Ishikawa (cell line): ENCODE data around the gene COL27A1.

Source experiments
- CEBPB ChIP-seq: IDR thresholded peaks from 2 replicates; pipeline ENCODE4 v1.6.1; 2012
- CREB1 ChIP-seq: IDR thresholded peaks from 2 replicates; pipeline ENCODE4 v1.6.1; 2012; ENCODE audit warnings: low read depth
- EGR1 ChIP-seq: IDR thresholded peaks from 2 replicates; pipeline ENCODE4 v1.6.1; 2012
- EP300 ChIP-seq: IDR thresholded peaks from 2 replicates; pipeline ENCODE4 v1.6.1; 2012; ENCODE audit warnings: borderline replicate concordance
- FOXM1 ChIP-seq: IDR thresholded peaks from 2 replicates; pipeline ENCODE4 v1.6.1; 2012; ENCODE audit warnings: low read depth, borderline replicate concordance
- NFIC ChIP-seq: IDR thresholded peaks from 2 replicates; pipeline ENCODE4 v1.6.1; 2012
- RAD21 ChIP-seq: IDR thresholded peaks from 2 replicates; pipeline ENCODE4 v1.6.1; 2012; ENCODE audit warnings: low read depth
- TAF1 ChIP-seq: IDR thresholded peaks from 2 replicates; pipeline ENCODE4 v1.6.1; 2012; ENCODE audit warnings: low read depth, mild to moderate bottlenecking
- TCF12 ChIP-seq: IDR thresholded peaks from 2 replicates; pipeline ENCODE4 v1.6.1; 2012; ENCODE audit warnings: low read depth
- TEAD4 ChIP-seq: IDR thresholded peaks from 2 replicates; pipeline ENCODE4 v1.6.1; 2012
- YY1 ChIP-seq: IDR thresholded peaks from 2 replicates; pipeline ENCODE4 v1.6.1; 2012; ENCODE audit warnings: low read depth
- ZBTB7A ChIP-seq: IDR thresholded peaks from 2 replicates; pipeline ENCODE4 v1.6.1; 2012; ENCODE audit warnings: low read depth
- TF ChIP-seq, protein P1 (sequence below): IDR thresholded peaks from 2 replicates; pipeline ENCODE4 v1.6.1; 2012
- TF ChIP-seq, protein P2 (sequence below): IDR thresholded peaks from 2 replicates; pipeline ENCODE4 v1.6.1; 2012; ENCODE audit warnings: low read depth, mild to moderate bottlenecking
- TF ChIP-seq, protein P3 (sequence below): IDR thresholded peaks from 2 replicates; pipeline ENCODE4 v1.6.1; 2012

The COL27A1 gene

DNA sequence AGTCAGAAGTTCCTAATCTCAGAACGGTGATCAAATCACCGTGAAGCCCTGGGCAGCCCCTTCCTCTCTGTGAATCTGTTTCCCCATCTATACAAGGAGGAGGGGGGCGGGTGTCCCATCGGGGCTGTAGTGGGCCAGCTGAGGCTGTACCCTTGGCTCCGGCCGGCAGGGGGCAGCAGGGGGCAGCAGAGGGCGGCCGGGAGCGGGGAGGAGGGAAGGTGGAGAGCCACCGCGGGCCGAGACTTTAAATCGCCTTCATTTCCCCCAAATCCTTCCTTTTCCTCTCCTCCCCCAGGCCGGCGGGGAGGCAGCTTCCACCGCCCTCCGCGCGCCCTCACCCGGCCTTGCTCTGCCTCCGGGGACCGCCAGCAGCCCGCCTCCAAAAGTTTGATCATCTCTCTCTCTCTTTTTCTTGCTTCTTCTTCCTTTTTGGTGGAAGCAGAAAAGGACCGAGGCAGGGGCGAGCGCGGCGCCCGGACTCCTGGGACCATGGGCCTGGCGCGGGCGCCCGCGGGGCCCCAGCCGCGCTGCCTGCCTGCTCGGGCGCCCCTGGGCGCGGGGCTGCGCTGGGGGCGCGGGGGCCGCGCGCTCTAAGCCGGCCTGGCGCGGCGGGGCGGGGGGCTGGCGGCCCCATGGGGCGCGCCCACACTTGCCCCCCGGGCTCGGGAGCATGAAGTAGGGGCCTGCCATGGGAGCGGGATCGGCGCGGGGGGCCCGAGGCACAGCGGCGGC, at the start of gene COL27A1:
Gene COL27A1 (plus strand): TSS at position 275 of the 732 bp plus-strand sequence. CDS start 414 bp downstream, at position 689.
- TF ChIP-seq ZBTB7A, result peak; percentile 75
- TF ChIP-seq RAD21, result peak; percentile 76
- no peak for TF ChIP-seq TAF1

DNA sequence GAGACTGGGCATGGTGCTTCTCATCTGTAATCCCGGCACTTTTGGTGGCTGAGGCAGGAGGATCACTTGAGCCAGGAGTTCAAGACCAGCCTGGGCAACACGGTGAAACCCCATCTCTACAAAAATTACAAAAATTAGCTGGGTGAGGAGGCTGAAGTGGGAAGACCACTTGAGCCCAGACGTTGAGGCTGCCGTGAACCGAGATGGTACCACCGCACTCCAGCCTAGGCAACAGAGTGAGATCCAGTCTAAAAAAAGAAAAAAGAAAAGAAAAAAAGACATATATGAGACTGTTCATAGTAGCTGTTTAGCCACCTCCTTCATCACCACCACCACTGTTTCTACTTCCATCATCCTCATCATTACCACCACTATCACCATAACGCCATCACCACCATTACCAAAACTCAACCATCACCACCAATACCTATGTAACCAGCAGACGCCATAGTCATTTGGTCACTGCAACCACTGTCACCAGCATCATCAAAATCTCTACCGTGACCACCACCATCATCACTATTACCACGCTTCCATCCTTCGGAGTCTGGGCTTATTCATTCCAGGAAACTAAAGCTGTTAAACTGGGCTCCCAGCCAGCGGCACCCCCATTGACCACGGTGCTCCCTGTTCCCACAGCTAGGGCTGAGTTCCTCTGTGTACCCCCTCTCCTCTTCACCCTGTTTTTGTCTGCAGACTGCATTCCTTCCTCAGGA, 47.9 kb upstream of the COL27A1 start:
- TF ChIP-seq EP300 (no peak), TEAD4 (no peak), TAF1 (no peak), FOXM1 (no peak), ZBTB7A (no peak), EGR1 (no peak), NFIC (no peak), CREB1 (no peak), YY1 (no peak), CEBPB (no peak), TCF12 (no peak), RAD21 (no peak)
- TF ChIP-seq, protein P1, sequence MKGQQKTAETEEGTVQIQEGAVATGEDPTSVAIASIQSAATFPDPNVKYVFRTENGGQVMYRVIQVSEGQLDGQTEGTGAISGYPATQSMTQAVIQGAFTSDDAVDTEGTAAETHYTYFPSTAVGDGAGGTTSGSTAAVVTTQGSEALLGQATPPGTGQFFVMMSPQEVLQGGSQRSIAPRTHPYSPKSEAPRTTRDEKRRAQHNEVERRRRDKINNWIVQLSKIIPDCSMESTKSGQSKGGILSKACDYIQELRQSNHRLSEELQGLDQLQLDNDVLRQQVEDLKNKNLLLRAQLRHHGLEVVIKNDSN, result no peak
- TF ChIP-seq, protein P2, sequence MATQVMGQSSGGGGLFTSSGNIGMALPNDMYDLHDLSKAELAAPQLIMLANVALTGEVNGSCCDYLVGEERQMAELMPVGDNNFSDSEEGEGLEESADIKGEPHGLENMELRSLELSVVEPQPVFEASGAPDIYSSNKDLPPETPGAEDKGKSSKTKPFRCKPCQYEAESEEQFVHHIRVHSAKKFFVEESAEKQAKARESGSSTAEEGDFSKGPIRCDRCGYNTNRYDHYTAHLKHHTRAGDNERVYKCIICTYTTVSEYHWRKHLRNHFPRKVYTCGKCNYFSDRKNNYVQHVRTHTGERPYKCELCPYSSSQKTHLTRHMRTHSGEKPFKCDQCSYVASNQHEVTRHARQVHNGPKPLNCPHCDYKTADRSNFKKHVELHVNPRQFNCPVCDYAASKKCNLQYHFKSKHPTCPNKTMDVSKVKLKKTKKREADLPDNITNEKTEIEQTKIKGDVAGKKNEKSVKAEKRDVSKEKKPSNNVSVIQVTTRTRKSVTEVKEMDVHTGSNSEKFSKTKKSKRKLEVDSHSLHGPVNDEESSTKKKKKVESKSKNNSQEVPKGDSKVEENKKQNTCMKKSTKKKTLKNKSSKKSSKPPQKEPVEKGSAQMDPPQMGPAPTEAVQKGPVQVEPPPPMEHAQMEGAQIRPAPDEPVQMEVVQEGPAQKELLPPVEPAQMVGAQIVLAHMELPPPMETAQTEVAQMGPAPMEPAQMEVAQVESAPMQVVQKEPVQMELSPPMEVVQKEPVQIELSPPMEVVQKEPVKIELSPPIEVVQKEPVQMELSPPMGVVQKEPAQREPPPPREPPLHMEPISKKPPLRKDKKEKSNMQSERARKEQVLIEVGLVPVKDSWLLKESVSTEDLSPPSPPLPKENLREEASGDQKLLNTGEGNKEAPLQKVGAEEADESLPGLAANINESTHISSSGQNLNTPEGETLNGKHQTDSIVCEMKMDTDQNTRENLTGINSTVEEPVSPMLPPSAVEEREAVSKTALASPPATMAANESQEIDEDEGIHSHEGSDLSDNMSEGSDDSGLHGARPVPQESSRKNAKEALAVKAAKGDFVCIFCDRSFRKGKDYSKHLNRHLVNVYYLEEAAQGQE, result no peak
- TF ChIP-seq, protein P3, sequence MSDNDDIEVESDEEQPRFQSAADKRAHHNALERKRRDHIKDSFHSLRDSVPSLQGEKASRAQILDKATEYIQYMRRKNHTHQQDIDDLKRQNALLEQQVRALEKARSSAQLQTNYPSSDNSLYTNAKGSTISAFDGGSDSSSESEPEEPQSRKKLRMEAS, result no peak

DNA sequence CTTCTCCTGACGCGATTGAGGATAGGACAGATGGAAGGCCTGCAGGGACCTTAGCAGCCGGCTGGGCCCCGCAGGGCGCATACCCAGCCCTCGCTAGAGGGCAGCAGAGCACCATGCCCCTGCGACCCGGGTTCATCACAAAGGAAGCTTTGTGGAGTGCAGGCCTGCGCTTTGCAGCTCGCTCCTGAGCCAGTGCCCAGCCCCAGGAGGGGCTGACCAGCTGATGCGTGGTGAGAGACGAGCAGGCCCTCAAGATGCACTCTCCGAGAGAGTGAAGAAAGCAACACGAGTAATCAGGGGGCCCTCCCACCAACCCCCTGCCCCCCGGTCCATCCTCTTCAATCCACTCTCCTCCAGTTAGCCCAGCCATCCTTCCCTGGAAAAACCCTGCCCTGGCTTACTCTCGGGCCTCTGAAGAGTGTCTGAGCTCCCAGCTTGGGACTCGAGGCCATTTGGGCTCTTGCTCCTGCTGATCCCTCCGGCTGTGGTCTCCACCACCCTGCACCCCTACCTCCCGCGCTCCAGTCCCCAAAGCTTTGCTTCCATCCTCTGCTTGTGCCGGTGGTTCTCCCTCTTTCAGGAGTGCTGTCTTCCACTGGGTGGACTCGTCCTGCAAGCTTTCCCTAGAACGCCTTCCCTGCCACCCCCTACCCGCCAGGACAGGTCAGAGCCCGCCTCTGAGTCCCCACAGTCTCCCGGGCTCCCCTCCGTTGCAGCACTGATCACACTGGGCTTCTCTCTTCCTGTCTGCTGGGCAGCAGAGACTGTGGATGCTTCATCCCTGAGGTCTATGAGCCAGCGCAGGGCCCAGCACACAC, 47.1 kb upstream of the COL27A1 start:
- TF ChIP-seq RAD21, result peak; percentile 97
- no peak for TF ChIP-seq EP300

DNA sequence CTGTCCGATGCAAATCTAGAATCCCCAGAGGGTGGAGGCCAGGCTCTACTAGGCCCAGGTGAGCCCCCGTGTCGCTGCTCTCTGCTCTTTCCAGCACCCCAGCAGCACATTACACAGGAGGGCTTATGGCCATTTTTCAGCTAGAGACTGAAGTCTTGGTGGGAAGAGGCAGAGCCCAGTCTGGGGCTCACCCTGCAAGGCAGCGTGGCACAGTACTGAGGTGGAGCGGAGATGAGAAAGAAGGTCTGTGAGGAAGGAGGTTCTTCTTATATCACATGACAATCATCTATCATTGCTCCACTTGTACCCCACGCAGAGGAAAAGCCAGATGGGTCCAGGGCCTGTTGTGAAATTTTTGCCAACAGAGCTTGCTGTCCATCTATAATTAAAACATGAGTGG, 46.2 kb upstream of the COL27A1 start:
- TF ChIP-seq, protein P2, result no peak
- TF ChIP-seq TAF1, result no peak
- no peak for TF ChIP-seq EP300
- TF ChIP-seq TEAD4, result no peak
- TF ChIP-seq CEBPB, result no peak
- no peak for TF ChIP-seq NFIC
- TF ChIP-seq TCF12, result no peak
- TF ChIP-seq YY1, result no peak
- no peak for TF ChIP-seq RAD21
- TF ChIP-seq ZBTB7A, result no peak
- TF ChIP-seq CREB1, result no peak
- TF ChIP-seq, protein P3, result no peak
- TF ChIP-seq, protein P1, result no peak
- no peak for TF ChIP-seq EGR1

DNA sequence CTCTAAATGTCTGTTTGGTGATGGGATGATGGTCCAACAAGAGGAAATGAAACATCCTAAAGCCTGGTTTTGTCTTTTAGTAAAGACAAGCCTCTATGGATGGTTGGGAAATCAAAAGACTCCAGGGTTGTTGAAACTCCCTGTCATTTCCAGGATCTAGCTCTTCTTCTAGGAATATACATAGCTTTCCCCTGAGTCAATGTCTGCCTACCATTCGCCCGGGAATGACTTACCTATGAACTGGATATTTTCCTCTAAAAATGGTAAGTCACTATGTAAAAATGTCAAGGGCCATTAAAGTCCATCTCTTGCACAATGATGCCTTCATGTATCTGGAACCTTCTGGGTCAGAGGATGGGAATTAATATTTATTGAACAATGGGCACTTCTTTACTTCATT, 45.2 kb upstream of the COL27A1 start:
- TF ChIP-seq, protein P2, result no peak
- TF ChIP-seq CREB1 (no peak), EGR1 (no peak), YY1 (no peak), TEAD4 (no peak)
